MCF 10A (cell line): ENCODE data around the gene TSR1. TPM values are rescaled to one million over a fixed set of nuclear protein-coding genes. Genes with fewer than 3 reads are reported as not detected.

Source experiments
- BruUV-seq: library from RNA; stranded (reverse); fragments of 400-500 nt; replicated peaks from 2 replicates; lab custom pipeline; 2021; lab: Mats Ljungman, UMichigan
- CTCF ChIA-PET: fragments of 300-600 bp; sonication (Branson Sonifier 250); formaldehyde crosslinking; extraction: SDS; loops from one replicate; lab custom pipeline; 2021; ENCODE audit warnings: antibody characterized with exemption, inconsistent platforms; lab: Yijun Ruan, JAX
- POLR2A ChIA-PET: fragments of 300-600, 350-650 bp; sonication (Branson Sonifier 250); formaldehyde crosslinking; extraction: SDS; loops from one replicate; lab custom pipeline; 2020; ENCODE audit warnings: antibody characterized with exemption, inconsistent platforms; lab: Yijun Ruan, JAX
- DNase-seq: peaks from one replicate; pipeline ENCODE4 v3.0.0-alpha.2; 2018; ENCODE audit not compliant: unreplicated experiment
- H3K27ac Mint-ChIP-seq: one replicate; pipeline ENCODE4 v1.8.0; 2022; ENCODE audit warnings: mild to moderate bottlenecking, low read depth, mixed read lengths; ENCODE audit not compliant: unreplicated experiment
- H3K27me3 Mint-ChIP-seq: one replicate; pipeline ENCODE4 v1.8.0; 2022; ENCODE audit warnings: mixed read lengths; ENCODE audit not compliant: insufficient read depth, unreplicated experiment
- H3K36me3 Mint-ChIP-seq: one replicate; pipeline ENCODE4 v1.8.0; 2022; ENCODE audit warnings: mild to moderate bottlenecking, moderate library complexity, mixed read lengths; ENCODE audit not compliant: insufficient read depth, unreplicated experiment
- H3K4me1 Mint-ChIP-seq: one replicate; pipeline ENCODE4 v1.8.0; 2022; ENCODE audit warnings: mixed read lengths; ENCODE audit not compliant: insufficient read depth, unreplicated experiment
- H3K4me3 Mint-ChIP-seq: one replicate; pipeline ENCODE4 v1.8.0; 2022; ENCODE audit warnings: mild to moderate bottlenecking, moderate library complexity, mixed read lengths; ENCODE audit not compliant: unreplicated experiment
- H3K9me3 Mint-ChIP-seq: one replicate; pipeline ENCODE4 v1.8.0; 2022; ENCODE audit warnings: mixed read lengths; ENCODE audit not compliant: unreplicated experiment
- intact Hi-C: fragments of 100-400 bp; cut with micrococcal nuclease; formaldehyde crosslinking; loops from 2 replicates; pipeline ENCODE4 v1.14.1; 2022
- total RNA-seq: library from RNA; stranded (reverse); gene quantifications from 2 replicates; pipeline ENCODE4 v1.2.3, GENCODE V29; 2022
- TF ChIP-seq, protein P1 (sequence below): fragments of 200-600 bp; IDR thresholded peaks from one replicate; pipeline ENCODE4 v1.8.0; 2022; ENCODE audit warnings: antibody characterized with exemption, mild to moderate bottlenecking; ENCODE audit not compliant: unreplicated experiment

The TSR1 gene
- total RNA-seq, 1 experiment from 2014 or later: 61.5 TPM

DNA sequence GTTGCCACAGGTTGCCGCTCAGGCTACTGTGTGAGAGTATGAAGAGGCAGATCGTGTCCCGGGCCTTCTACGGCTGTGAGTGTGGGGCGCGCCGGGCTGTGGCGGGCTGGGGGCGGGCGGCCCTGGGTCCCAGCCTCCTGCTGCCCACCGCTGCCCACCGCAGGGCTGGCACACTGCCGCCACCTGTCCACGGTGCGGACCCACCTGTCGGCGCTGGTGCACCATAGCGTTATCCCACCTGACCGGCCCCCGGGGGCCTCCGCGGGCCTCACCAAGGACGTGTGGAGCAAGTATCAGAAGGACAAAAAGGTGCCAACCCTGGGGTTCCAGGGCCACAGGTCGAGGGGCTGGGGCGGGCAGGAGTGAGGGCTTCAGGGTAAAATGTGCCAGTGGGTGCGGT lies 35.9 kb upstream of the TSR1 start:
- TF ChIP-seq, protein P1, sequence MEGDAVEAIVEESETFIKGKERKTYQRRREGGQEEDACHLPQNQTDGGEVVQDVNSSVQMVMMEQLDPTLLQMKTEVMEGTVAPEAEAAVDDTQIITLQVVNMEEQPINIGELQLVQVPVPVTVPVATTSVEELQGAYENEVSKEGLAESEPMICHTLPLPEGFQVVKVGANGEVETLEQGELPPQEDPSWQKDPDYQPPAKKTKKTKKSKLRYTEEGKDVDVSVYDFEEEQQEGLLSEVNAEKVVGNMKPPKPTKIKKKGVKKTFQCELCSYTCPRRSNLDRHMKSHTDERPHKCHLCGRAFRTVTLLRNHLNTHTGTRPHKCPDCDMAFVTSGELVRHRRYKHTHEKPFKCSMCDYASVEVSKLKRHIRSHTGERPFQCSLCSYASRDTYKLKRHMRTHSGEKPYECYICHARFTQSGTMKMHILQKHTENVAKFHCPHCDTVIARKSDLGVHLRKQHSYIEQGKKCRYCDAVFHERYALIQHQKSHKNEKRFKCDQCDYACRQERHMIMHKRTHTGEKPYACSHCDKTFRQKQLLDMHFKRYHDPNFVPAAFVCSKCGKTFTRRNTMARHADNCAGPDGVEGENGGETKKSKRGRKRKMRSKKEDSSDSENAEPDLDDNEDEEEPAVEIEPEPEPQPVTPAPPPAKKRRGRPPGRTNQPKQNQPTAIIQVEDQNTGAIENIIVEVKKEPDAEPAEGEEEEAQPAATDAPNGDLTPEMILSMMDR: no peak

DNA sequence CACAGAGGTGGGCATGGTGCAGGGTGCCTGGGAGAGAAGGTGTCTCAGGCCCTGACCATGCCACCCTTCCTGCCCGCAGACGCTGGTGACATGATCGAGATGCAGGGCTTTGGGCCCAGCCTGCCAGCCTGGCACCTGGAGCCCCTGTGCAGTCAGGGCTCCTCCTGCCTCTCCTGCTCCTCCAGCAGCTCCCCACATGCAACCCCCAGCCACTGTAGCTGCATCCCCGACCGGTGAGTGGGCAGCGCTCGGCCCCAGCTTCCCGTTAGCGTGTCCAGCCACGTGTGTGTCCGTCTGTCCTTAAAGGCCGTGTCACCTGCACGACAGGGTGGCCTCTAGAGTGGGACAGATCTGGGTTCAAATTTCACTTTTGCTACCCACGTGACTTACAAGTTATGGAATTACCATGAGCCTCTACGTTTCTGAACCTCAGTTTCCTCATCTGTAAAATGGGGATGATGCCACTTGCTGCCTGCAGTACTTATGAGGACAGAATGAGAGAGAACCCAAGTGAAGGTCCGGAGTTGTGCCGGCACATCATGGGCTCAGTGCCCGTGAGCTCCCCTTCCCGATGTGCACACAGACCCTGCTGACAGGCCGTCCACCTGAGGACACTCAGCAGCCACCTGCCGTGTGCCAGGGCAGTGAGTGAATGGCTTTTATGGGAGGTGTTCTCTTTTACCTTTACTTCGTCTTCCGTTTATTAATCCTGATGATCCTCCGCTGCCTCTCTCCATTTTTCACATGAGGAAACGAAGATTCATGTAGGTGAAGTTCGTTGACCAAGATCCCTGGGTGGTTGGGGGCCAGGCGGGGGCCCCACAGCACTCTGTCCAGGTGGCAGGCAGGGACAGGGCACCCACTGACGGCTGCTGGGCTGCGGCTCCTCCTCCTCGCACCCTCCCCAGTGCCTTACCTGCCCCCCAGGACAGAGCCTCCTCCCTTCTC lies 35.2 kb upstream of the TSR1 start:
- Mint-ChIP-seq H3K27ac (no peak overlapping the region), H3K4me3 (no peak overlapping the region), H3K9me3 (no peaks in the 10 kb centered on the region), H3K36me3 (peaks cover 29% of the 10 kb centered on the region), H3K27me3 (no peaks in the 10 kb centered on the region), H3K4me1 (peaks cover 6% of the 10 kb centered on the region)
- no peak for DNase-seq
- CTCF ChIA-PET: interaction anchor here (0.6 to 5.5 kb wide), 2 partner anchors 10 to 668 kb away, joined by 4 to 43 read pairs; no protein-coding TSS in a partner anchor
- no TSS peak for BruUV-seq
- TF ChIP-seq, protein P1: no peak
- POLR2A ChIA-PET: interaction anchor here (0.6 to 0.9 kb wide), 3 partner anchors 11 to 339 kb away, joined by 3 to 4 read pairs (median 4); no protein-coding TSS in a partner anchor
- intact Hi-C loops: no loop called here

More for the DNA sequence above, 35.9 kb upstream of the TSR1 start:
- Mint-ChIP-seq H3K36me3 (peaks cover 28% of the 10 kb centered on the region), H3K4me1 (peaks cover 6% of the 10 kb centered on the region), H3K9me3 (no peaks in the 10 kb centered on the region), H3K27ac (no peak overlapping the region), H3K27me3 (no peaks in the 10 kb centered on the region), H3K4me3 (no peak overlapping the region)
- no TSS peak for BruUV-seq
- intact Hi-C loops: no loop called here
- CTCF ChIA-PET: interaction anchor here (1.2 kb wide), 1 partner anchor 10 kb away, joined by 4 read pairs; no protein-coding TSS in a partner anchor
- no peak for DNase-seq
- POLR2A ChIA-PET: interaction anchor here (1.2 kb wide), 1 partner anchor 36 kb away, joined by 3 read pairs; the partner anchor contains the start of gene TSR1

DNA sequence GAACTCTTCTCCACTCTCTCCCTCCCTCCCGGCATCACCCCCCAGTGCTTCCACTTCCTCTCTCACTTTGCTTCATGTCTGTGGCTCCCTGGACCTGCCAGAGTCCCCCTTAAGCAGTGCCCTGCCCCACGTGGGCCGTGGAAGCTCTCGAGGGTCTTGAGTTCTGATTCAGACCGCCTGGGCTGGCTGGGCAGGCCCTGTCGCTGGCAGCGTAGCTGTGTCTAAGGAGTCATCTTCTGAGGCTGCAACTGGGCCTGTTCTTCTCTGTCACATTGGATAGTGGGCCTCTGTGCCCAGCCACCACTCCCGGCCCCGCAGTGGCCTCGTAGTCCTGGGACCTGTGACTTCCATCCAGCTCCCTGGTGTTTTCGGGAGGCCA lies 33.9 kb upstream of the TSR1 start:
- Mint-ChIP-seq H3K27me3 (no peaks in the 10 kb centered on the region), H3K4me1 (peaks cover 6% of the 10 kb centered on the region), H3K27ac (no peak overlapping the region), H3K4me3 (no peak overlapping the region), H3K36me3 (peaks cover 33% of the 10 kb centered on the region), H3K9me3 (no peaks in the 10 kb centered on the region)
- DNase-seq: no peak
- intact Hi-C loops: no loop called here
- BruUV-seq: no TSS peak
- TF ChIP-seq, protein P1: no peak
- ChIA-PET POLR2A (interaction anchor here (0.9 kb wide), 1 partner anchor 21 kb away, joined by 4 read pairs; no protein-coding TSS in a partner anchor), CTCF (interaction anchor here (0.6 to 5.5 kb wide), 6 partner anchors 10 to 92 kb away, joined by 3 to 43 read pairs (median 4); no protein-coding TSS in a partner anchor)
